ENCODE data around the gene TCF4. TPM values are rescaled to one million over a fixed set of nuclear protein-coding genes. Genes with fewer than 3 reads are reported as not detected.

Gene TCF4
- total RNA-seq, 1 donor from 2014 or later, result 143 TPM

- Histone ChIP-seq H3K9me3 (no peaks in the 10 kb centered on the region), H3K4me1 (peaks cover 14% of the 10 kb centered on the region), H3K27ac (no peak overlapping the region), H3K36me3 (peaks cover 7% of the 10 kb centered on the region), H3K27me3 (no peaks in the 10 kb centered on the region), H3K4me3 (no peak overlapping the region)
- DNase-seq (no peak), ATAC-seq (no peak)
- intact Hi-C loops (cut with DNase I), result no loop called here
- no peak for TF ChIP-seq CTCF (IDR thresholded peaks at IDR 0.05)
These were observed 338.4 kb downstream of the TCF4 start for GRCh38 chr18:55249550-55249949.

DNA sequence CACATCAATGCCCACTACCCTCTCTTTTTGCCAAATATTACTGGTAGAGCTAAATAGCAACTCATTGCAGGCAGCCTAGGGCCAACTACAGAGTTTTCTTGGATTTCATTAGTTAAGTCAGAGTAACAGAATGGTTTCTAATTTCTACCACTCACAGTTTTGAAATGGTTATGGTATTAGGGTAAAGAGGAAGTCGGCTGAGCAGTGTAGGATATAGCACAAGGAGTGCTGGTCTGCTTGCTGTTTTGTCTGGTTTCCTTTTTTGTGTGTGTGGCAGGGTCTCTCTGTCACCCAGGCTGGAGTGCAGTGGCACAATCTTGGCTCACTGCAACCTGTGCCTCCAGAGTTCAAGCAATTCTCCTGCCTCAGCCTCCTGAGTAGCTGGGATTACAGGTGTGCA is 339.5 kb downstream of the TCF4 start:
- ATAC-seq (peak; percentile 33), DNase-seq (no peak)
- Histone ChIP-seq H3K27ac (no peak overlapping the region), H3K4me1 (peaks cover 20% of the 10 kb centered on the region), H3K4me3 (no peak overlapping the region), H3K9me3 (no peaks in the 10 kb centered on the region), H3K36me3 (no peaks in the 10 kb centered on the region), H3K27me3 (no peaks in the 10 kb centered on the region)
- intact Hi-C loops (cut with DNase I), result no loop called here
- no peak for TF ChIP-seq CTCF (IDR thresholded peaks at IDR 0.05)

DNA sequence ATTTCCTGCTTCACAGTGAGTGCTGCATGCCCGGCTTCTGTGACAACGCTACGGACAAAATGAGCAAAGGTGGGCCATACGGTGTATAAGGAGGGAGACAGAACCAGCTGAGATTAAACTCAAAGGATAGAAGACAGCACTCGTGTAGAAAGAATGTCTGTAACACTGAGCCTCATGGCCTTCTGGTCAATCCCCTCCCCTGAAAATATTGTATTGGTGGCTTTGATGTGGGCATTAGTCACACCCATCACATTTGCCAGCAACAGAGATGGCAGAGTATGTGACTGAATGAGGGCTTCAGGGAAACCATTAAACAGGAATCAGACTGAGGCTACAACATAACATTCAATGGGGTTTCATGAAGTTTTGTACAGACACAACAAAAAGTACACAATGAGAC is 341.0 kb downstream of the TCF4 start:
- H3K4me1 ChIP-seq, result peaks cover 20% of the 10 kb centered on the region

GRCh38 chr18:55246278-55246677 is 341.7 kb downstream of the TCF4 start:
- H3K27me3 ChIP-seq, result no peaks in the 10 kb centered on the region
- H3K4me3 ChIP-seq, result no peak overlapping the region
- no peak for TF ChIP-seq CTCF (IDR thresholded peaks at IDR 0.05)
- H3K4me1 ChIP-seq, result peaks cover 20% of the 10 kb centered on the region
- ATAC-seq (no peak), DNase-seq (no peak)
- H3K9me3 ChIP-seq, result no peaks in the 10 kb centered on the region
- intact Hi-C loops (cut with DNase I), result no loop called here
- H3K27ac ChIP-seq, result no peak overlapping the region
- H3K36me3 ChIP-seq, result no peaks in the 10 kb centered on the region

More for the DNA sequence above, 341.0 kb downstream of the TCF4 start:
- Histone ChIP-seq H3K4me3 (no peak overlapping the region), H3K27ac (no peak overlapping the region), H3K27me3 (no peaks in the 10 kb centered on the region), H3K36me3 (no peaks in the 10 kb centered on the region), H3K9me3 (no peaks in the 10 kb centered on the region)
- no peak for TF ChIP-seq CTCF (IDR thresholded peaks at IDR 0.05)
- intact Hi-C loops (cut with DNase I), result no loop called here
- no peak for DNase-seq
- no peak for ATAC-seq

DNA sequence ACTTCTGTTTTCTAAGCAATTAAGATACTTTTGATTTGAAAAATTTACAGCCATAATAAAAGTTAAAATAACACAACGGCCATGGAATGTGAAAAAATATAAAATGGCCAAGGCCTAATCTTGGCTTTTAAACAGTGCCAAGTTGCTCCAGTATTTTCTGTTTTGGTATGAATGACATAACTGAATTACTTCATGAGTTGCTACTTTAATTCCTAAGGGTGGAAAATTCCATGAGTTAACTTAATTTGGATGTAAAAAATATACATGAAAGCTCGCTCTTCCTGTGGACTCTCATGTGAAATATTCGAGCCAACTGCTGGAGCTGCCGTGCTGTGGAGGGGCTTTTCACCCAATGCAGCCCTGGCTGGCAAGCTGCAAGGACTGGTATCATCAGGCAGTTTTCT is 342.8 kb downstream of the TCF4 start:
- intact Hi-C loops (cut with DNase I), result no loop called here
- DNase-seq (no peak), ATAC-seq (no peak)
- Histone ChIP-seq H3K27ac (no peak overlapping the region), H3K4me3 (no peak overlapping the region), H3K9me3 (no peaks in the 10 kb centered on the region), H3K4me1 (peaks cover 23% of the 10 kb centered on the region), H3K27me3 (no peaks in the 10 kb centered on the region), H3K36me3 (no peaks in the 10 kb centered on the region)
- TF ChIP-seq CTCF (IDR thresholded peaks at IDR 0.05), result no peak

GRCh38 chr18:55244546-55244945 is 343.4 kb downstream of the TCF4 start:
- no peak for ATAC-seq
- no peak for TF ChIP-seq CTCF (IDR thresholded peaks at IDR 0.05)
- no peak overlapping the region for H3K4me3 ChIP-seq
- H3K36me3 ChIP-seq, result no peaks in the 10 kb centered on the region
- H3K4me1 ChIP-seq, result peaks cover 24% of the 10 kb centered on the region
- intact Hi-C loops (cut with DNase I), result no loop called here
- peak overlapping the region; percentile 3 for H3K27ac ChIP-seq
- no peaks in the 10 kb centered on the region for H3K9me3 ChIP-seq
- DNase-seq, result no peak
- no peaks in the 10 kb centered on the region for H3K27me3 ChIP-seq
